Measurements from ENCODE around the gene CDC7.

GRCh38 chr1:91568261-91568660 lies 67.6 kb downstream of the CDC7 start:
- TF ChIP-seq RAD21 (conservative IDR thresholded peaks at IDR 0.05): no peak
- TF ChIP-seq CTCF (IDR thresholded peaks at IDR 0.05; ENCODE audit: poor library complexity, severe bottlenecking): no peak
- no peak for TF ChIP-seq EZH2 (IDR thresholded peaks at IDR 0.05; ENCODE audit: borderline replicate concordance, insufficient read depth, low read length, poor library complexity, severe bottlenecking)
- TF ChIP-seq EP300 (conservative IDR thresholded peaks at IDR 0.05; ENCODE audit: poor library complexity, severe bottlenecking): no peak
- TF ChIP-seq MXI1 (conservative IDR thresholded peaks at IDR 0.05; ENCODE audit: poor library complexity, severe bottlenecking): no peak
- TF ChIP-seq POLR2AphosphoS5 (IDR thresholded peaks at IDR 0.05): no peak
- TF ChIP-seq, protein P1, sequence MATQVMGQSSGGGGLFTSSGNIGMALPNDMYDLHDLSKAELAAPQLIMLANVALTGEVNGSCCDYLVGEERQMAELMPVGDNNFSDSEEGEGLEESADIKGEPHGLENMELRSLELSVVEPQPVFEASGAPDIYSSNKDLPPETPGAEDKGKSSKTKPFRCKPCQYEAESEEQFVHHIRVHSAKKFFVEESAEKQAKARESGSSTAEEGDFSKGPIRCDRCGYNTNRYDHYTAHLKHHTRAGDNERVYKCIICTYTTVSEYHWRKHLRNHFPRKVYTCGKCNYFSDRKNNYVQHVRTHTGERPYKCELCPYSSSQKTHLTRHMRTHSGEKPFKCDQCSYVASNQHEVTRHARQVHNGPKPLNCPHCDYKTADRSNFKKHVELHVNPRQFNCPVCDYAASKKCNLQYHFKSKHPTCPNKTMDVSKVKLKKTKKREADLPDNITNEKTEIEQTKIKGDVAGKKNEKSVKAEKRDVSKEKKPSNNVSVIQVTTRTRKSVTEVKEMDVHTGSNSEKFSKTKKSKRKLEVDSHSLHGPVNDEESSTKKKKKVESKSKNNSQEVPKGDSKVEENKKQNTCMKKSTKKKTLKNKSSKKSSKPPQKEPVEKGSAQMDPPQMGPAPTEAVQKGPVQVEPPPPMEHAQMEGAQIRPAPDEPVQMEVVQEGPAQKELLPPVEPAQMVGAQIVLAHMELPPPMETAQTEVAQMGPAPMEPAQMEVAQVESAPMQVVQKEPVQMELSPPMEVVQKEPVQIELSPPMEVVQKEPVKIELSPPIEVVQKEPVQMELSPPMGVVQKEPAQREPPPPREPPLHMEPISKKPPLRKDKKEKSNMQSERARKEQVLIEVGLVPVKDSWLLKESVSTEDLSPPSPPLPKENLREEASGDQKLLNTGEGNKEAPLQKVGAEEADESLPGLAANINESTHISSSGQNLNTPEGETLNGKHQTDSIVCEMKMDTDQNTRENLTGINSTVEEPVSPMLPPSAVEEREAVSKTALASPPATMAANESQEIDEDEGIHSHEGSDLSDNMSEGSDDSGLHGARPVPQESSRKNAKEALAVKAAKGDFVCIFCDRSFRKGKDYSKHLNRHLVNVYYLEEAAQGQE (IDR thresholded peaks at IDR 0.05; ENCODE audit: borderline replicate concordance): no peak
- no peak for TF ChIP-seq TAF1 (IDR thresholded peaks at IDR 0.05; ENCODE audit: low read depth)
- no peak for TF ChIP-seq SMC3 (conservative IDR thresholded peaks at IDR 0.05; ENCODE audit: poor library complexity)

Data from neural cell (in vitro differentiated cells).